Measurements from ENCODE around the gene NPIPB6.
A peak's percentile ranks its signal among the peaks of the same experiment; 100 is the strongest.

NPIPB6 gene

GRCh38 chr16:28324235-28324886, 38.9 kb downstream of the NPIPB6 start:
- no peak for DNase-seq (ENCODE audit: low read depth in 1 of 2, low spot score in 1 of 2)
- no peak for TF ChIP-seq REST (IDR thresholded peaks at IDR 0.05; ENCODE audit: insufficient replicate concordance, low read depth)
- TF ChIP-seq POLR2AphosphoS5 (IDR thresholded peaks at IDR 0.05; ENCODE audit: low read depth): no peak
- TF ChIP-seq CTCF (IDR thresholded peaks at IDR 0.05; ENCODE audit: insufficient read depth, low read length): no peak
- no peak for TF ChIP-seq GABPA (IDR thresholded peaks at IDR 0.05; ENCODE audit: low read depth)
- no peak for TF ChIP-seq SPI1 (IDR thresholded peaks at IDR 0.05; ENCODE audit: borderline replicate concordance, low read depth)
- Histone ChIP-seq H3K4me3 (replicated peaks; ENCODE audit: insufficient read depth, low read length) (no peak overlapping the region), H3K27me3 (ENCODE audit: insufficient read depth, poor library complexity, severe bottlenecking) (no peaks in the 10 kb centered on the region), H3K27ac (replicated peaks) (no peak overlapping the region)

- Histone ChIP-seq H3K4me3 (replicated peaks; ENCODE audit: insufficient read depth, low read length) (no peak overlapping the region), H3K27ac (replicated peaks) (no peak overlapping the region), H3K27me3 (ENCODE audit: insufficient read depth, poor library complexity, severe bottlenecking) (no peaks in the 10 kb centered on the region)
- TF ChIP-seq CTCF (IDR thresholded peaks at IDR 0.05; ENCODE audit: insufficient read depth, low read length): peak; percentile 75
- no peak for TF ChIP-seq REST (IDR thresholded peaks at IDR 0.05; ENCODE audit: insufficient replicate concordance, low read depth)
- peak in 1 of 2 experiments; percentile 23 for DNase-seq (ENCODE audit: low read depth in 1 of 2, low spot score in 1 of 2)
Observed at GRCh38 chr16:28321700-28322411, 41.5 kb downstream of the NPIPB6 start.

- Histone ChIP-seq H3K27me3 (ENCODE audit: insufficient read depth, poor library complexity, severe bottlenecking) (no peaks in the 10 kb centered on the region), H3K4me3 (replicated peaks; ENCODE audit: insufficient read depth, low read length) (no peak overlapping the region), H3K27ac (replicated peaks) (no peak overlapping the region)
- TF ChIP-seq SPI1 (IDR thresholded peaks at IDR 0.05; ENCODE audit: borderline replicate concordance, low read depth) (no peak), CTCF (IDR thresholded peaks at IDR 0.05; ENCODE audit: insufficient read depth, low read length) (no peak), GABPA (IDR thresholded peaks at IDR 0.05; ENCODE audit: low read depth) (no peak), REST (IDR thresholded peaks at IDR 0.05; ENCODE audit: insufficient replicate concordance, low read depth) (no peak), POLR2AphosphoS5 (IDR thresholded peaks at IDR 0.05; ENCODE audit: low read depth) (no peak)
- no peak for DNase-seq (ENCODE audit: low read depth in 1 of 2, low spot score in 1 of 2)
Observed at GRCh38 chr16:28320741-28321140, 42.6 kb downstream of the NPIPB6 start.
